Epithelial cell of prostate (primary cell): ENCODE data around the gene PTGFRN.

Source experiments
- DNase-seq: peaks from one replicate; pipeline ENCODE4 v3.0.0-alpha.2; 2011; ENCODE audit warnings: low read depth, low spot score
- H3K27ac ChIP-seq: fragments of 450-650 bp; 2 replicates; pipeline ENCODE4 v1.5.1; 2017; ENCODE audit warnings: mild to moderate bottlenecking

Gene PTGFRN

DNA sequence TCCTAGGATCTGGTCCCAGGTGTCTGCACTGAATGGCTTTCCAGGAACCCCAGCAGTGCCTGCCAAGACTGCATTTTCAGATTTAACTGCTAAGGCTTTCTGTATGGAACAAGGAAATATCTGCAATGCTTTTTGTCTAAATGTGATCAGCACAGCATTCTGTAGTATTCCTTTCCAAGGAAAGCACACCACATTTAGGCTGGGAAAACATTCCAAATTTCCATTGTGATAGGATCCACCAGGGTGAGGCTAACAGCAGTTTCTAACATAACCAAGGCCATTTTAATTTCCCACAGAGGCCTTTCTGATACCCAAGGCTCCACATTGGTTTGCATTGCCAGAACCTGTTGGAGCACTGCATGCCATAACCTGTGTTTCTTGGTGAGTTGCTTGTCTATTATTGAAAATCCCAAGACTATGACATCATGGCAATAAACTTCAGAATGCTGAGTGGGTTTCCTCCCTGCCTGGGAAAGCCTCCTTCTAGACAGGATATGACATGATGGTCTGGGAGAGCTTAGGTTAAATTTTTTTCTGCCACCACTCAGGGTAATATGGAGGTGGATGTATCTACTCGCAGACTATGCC is 23.3 kb upstream of the PTGFRN start:
- peak overlapping the region; percentile 90 for H3K27ac ChIP-seq
- DNase-seq = peak; percentile 98

DNA sequence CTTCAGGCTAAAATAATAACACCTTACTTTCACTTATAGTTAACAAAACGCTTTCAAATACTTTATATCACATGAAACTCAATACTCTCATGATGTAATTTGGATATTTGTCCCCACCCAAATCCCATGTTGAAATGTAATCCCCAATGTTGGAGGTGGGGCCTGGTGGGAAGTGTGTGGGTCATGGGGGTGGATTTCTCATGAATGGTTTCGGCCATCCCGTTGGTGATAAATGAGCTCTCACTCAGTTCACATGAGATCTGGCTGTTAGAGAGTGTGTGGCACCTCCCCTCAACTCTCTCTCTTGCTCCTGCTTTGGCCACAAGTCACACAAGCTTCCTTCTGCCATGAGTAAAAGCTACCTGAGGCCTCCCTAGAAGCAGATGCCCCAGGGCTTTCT is 22.5 kb upstream of the PTGFRN start:
- peak overlapping the region; percentile 90 for H3K27ac ChIP-seq
- DNase-seq = no peak

DNA sequence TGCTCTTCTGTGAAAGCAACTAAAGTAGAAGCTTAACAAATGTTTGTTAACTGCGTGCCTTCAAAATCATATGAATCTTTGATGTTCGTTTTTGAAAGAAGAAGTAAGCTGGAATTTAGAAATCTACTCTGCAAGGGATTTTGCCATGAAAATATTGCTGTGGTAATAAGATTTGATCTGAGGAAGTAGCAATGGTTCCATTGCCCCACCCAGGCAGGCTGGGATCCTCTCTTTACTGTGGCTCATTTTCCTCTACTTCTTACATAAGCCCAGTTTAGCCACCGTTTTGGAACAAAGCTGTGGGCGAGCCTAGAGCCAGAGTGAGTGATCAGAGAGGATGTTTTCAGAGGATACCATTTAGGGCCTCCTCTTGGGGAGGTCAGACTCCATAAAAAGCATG is 20.3 kb upstream of the PTGFRN start:
- no peak overlapping the region for H3K27ac ChIP-seq
- no peak for DNase-seq

DNA sequence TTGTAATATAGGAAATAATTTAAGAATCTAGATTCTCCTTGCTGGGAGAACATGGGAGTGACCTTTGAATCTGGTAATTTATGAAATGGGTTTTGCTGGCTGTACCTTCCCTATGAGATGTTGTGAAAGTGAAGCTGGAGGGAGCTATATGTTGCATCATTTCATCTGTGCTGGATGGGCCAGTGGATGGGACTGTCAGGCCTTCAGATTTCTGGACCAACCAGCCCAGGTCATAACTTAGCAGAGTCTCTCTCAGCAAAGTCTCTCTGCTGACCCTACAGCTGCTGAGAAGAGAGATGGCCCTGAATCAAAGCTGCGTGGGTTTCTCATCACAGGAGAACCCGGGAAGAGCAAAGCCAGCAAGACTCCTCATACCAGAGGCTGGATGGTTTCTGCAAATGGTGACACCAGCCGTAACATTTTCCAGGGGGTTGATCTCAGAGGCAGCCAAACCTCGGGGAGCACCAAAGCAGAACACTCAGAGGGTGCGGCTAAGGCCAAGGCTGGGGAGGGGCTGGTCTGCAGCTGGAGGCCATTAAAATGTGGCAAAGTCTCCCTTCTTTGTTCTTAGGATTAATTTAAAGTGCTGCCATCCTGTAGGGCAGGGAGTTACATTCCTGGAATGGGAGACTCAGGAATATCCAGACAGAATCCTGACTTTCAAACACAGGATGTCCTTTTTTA is 18.2 kb upstream of the PTGFRN start:
- no peak for DNase-seq

DNA sequence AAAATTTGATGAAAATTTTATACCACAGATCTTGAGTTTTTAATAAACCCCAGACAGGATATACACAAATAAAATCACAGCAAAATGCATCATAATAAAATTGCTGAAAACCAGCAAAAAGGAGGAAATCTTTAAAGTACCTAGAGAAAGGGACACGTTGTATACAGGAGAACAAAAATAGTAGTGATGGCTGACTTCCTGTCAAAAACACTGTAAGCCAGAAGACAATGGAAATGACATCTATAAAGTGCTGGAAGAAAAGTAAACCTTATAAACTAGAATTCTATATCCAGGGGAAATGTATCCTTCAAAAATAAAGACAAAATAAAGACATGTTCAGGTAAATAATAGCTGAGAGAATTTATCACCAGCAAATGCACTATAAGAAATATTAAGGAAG is 14.6 kb upstream of the PTGFRN start:
- H3K27ac ChIP-seq = no peak overlapping the region
- no peak for DNase-seq

More for the DNA sequence above, 18.2 kb upstream of the PTGFRN start:
- no peak overlapping the region for H3K27ac ChIP-seq

DNA sequence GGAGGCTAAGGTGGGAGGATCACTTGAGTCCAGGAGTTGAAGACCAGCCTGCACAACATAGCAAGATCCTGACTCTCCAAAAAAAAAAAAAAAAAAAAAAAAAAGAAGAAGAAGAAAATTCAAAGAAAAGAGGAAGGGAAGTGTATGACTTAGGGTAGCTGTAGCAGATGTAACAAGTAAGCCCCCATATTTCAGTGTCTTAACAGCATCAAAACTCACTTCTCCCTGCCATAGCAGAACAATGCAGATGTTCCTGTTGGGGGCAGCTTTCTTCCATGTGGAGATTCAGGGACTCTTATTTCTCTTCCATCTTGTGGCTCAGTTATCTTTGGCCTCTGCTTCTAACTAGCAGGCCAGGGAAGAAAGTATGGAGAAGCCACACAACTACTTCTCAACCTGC is 10.2 kb upstream of the PTGFRN start:
- no peak for DNase-seq
- H3K27ac ChIP-seq = no peak overlapping the region

DNA sequence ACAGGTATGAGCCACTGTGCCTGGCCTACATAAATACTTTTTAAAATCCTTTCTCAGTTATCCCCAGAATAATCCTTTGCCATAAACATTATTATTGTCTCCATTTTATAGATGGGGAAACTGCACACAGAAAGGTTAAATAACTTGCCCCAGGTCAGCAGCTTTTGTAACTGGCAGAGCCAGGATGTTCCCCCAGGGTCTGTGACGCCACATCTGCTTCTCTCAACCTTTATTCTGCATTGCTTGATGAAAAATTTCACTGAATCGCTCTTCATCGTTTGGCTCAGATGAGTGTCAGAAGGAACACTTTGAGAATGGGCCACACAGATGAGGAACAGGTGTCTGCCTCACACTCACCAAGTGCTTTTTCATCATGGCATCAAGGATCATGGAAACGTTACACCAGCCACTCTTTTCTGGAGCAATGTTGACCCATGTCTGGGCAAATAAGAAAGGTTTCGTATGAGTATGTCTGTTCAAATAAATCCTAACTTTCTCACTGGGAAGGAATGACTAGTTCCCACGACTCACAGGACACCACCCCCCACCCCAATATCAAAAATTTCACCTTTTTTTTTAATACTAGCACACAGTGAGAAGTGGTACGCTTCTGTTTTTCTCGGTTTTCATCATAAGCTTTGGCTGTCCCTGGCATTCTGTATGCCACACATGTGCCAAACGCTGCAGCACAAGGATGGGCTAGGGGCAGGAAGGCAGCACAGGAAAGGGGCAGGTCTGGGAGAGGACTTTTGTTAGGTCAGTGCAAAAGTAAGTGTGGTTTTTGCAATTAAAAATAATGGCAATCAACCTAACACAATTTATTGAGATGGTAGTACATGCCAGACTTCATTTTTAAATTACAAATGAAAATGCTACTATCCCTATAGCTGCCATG is 9.0 kb upstream of the PTGFRN start:
- DNase-seq = no peak
- no peak overlapping the region for H3K27ac ChIP-seq

DNA sequence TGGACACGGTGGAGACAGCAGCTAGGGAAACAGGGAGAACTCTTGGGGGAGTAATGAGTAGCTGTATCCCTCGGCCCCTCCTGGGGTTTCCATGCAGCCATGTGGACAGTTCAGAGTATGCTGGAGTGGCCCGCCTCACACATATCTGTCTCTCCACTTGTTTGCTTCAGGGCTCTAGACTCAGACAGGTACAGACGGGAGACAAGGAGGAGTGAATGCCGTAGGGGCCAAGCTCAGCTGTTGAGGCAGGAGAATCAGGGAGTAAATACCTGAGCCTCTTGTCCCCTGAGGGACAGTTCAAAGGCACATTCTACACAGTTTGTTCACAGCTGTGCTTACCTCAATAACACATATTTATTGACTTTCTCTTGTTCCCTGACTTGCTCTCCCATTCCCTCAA is 7.7 kb upstream of the PTGFRN start:
- DNase-seq = no peak
- H3K27ac ChIP-seq = peak overlapping the region; percentile 7

DNA sequence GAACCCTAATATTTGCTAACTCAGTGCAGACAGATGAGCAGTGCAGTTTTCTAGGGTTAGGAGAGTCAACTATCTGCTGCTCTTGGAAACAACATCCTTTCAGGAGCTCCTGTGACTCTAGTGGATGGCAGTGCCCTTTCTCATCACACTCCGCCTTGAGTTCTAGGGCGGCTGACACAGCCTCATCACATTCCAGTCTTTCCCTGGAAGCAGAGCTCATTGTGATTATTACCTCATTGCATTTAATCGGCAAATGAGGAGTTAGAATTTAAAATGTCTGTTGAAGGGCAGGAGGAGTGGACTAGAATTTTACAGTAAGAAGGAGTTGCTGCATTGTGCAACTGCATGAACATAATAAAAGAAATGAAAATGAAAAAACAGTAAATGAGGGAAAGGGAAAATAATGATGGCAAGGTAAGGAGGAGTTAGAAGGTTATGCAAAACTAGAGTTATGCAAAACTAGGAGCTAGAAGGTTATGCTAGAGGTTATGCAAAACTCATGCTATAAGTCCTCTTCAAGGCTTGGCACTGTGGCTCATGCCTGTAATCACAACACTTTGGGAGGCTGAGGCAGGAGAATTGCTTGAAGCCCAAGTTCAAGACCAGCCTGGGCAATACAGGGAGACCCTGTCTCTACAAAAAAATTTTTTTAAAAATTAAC is 6.9 kb upstream of the PTGFRN start:
- DNase-seq = no peak
- peak overlapping the region; percentile 7 for H3K27ac ChIP-seq

DNA sequence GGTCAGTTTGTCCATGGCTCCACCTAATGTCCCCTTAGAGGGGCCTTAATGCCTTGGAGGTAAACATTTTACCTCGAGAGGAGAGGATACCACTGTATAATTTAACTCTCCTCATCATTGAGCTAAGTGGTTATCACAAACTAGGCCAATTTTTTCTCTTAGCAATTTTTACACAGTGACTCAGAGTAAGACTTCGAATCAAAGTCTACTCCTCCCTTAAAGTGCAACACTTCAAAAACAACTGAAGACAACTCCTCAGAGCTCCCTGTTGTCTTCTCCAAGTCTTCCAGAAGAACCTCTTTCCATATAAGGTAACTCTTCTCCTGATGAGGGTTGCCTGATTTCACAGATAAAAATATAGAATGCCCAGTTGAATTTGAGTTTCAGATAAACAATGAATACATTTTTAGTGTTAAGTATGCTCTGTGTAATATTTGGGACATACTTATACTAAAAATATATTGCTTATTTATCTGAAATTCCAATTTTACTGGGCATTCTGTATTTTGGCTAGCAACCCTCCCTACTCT is 4.9 kb upstream of the PTGFRN start:
- H3K27ac ChIP-seq = peak overlapping the region; percentile 7
- DNase-seq = no peak

DNA sequence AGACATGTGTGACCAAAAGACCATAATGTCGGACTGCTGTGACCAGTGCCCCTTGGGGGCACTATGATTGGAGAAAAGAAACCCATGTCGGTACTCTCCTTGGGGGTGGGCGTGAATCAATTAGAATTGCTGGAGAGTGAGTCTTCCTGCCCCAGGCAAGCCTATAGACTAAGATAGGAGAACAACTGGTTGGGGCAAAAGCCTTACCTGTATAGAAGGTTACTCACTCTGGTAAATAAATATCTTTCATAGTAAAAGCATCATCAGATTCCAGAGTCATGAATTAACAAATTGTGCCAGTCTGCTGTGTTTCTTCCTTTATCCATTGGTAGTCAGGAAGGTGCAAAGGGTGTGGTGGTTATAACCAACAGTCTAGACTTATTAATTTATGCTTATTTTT is 2.9 kb upstream of the PTGFRN start:
- DNase-seq = peak; percentile 91
- H3K27ac ChIP-seq = peak overlapping the region; percentile 97

DNA sequence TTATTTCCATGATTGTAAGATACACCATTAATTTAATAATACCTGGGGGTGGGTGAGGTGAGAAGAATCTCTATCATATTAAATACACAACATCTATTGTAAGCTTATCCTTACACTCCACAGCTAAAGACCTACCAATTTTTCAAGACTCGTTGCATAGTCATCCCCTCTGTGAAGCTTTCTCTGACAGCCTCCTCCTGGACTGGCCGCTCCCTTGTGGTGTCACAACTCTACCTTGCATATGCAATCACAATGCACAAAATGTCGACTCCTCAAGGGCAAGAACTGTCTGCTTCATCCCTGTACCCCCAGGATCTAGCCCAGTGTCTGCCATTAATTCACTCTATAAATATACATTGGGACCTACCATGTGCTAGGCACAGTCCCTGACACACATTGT is 2.4 kb upstream of the PTGFRN start:
- peak; percentile 60 for DNase-seq
- peak overlapping the region; percentile 97 for H3K27ac ChIP-seq

DNA sequence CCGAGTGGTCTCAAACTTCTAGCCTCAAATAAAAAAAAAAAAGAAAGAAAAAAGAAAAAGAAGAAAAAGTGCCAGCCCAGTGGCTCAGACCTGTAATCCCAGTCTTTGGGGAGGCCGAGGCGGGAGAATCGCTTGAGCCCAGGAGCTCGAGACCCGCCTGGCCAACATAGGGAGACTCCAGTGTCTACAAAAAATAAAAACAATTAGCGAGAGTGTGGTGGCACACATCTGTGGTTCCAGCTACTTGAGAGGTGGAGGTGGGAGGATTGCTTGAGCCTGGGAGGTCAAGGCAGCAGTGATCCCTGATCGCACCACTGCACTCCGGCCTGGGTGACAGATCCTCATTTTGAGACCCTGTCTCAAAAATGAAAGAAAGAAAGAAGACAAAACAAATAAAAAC is 1.4 kb upstream of the PTGFRN start:
- no peak for DNase-seq
- H3K27ac ChIP-seq = peak overlapping the region; percentile 97

DNA sequence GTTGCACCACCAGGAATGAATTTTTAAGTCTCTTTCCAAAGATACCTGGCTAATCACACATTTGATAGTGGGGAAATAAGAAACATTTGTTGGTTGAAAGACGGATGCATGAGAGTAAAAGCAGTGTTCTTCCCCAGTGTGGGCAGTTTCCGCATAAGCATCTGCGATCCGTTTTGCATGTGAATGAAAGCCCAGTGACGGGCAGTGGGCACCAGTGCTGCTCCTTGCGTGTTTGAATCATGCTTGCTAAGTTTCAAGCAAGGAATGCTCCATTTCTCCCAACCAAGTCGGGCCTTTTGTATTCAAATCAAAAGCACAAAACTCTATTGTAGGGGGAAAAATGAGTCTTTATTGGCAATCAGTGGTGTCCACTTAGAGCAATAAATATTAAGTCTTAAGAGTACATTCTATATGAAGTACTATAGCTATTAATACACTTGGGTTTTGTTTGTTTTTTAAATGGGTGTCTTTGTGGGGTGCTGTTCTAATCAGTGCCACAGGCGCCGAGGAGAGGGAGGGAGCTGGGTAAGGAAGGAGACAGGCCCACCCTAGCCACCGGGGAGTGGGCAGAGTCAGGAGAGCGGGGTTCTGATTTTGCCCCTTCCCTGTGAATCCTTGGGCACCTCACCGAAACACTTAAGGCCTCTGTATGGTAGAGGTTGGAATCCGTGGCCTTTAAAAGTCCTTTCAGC is 750 bp upstream of the PTGFRN start:
- no peak for DNase-seq
- peak overlapping the region; percentile 78 for H3K27ac ChIP-seq

DNA sequence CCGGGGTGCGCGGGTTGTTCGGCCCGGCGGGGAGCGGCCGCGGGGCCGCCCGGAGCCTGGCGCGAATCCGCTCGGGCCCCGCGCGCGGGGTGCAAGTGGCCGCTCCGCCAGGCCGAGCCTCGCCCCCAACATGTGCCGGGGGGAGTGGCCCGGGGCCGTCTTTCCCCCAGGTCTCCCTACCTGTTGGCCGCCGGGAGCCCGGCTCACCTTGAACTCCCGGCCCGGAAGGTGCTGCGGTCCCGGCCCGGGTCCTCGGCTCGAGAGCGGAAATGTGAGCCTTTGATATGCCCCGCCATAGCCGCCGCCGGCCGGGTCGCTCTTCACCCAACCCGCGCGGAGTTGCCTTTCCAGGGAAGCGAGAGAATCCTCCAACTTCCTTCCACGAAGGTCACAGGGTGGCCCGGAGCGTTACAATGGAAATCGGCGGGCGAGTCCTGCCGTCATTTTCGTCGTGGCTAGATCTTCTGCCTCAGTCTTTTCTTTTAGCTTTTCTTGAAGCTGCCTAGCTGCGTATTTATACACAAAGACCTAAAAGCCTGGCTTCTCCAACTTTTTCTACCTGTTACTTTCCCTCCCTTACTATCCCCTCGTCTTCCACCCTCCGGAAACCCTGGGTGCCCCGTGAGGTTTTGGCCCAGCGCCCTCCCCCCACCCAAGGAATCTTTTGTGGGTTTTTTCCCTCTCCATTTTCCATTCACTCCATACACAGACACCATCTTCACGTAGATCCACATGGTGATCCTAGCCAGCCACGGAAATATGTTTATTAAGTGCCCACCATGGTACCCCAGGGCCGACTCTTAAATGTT is 867 bp downstream of the PTGFRN start:
- DNase-seq = no peak
- H3K27ac ChIP-seq = peak overlapping the region; percentile 78

DNA sequence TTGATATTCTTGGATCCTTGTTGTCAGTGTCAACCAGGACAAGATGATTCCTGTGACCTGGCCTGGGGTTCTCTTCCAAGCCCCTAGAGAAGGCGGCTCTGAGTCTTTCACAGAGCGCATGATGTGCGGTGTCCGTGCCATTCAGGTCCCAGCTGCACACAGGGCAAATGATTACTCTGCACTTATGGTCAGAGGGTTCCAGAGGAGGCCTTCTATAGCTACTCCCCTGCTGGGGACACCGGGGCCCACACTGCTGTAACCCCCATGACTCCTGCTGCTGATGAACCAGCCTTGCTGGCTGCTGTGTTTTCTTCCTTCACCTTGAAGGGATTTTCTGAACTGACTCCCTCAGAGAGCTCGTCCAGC is 1.5 kb downstream of the PTGFRN start:
- DNase-seq = no peak
- H3K27ac ChIP-seq = peak overlapping the region; percentile 78

DNA sequence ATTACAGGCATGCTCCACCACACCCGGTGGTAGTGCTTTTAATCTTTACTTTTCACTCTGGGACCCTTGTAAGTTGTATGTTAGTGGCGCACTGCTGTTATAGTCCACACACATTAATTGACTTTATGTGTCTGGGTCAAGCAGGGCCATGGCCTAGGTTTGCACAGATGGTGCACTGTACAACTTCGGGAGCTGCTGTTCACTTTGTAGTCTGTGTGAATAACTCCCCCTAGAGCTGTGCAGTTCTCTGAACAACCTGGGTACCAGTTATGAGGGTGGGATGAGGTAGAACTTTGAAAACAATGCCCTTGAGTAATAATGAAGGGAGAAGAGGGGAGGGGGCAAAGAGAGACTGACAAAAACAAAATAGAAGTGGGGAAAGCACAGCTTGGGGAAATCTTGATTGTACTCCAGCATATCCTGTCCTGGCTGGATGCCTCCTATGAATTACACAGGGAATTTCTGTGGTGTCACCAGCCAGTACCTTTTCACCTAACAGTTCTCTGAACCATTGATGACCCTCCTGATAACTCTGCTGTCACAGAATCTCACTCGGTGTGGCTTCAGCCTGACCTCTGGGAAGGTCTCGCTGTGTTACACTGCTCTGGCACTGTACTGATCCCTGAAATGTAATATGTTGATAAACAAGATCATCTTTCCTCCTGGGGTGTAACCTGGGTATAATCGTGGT is 2.2 kb downstream of the PTGFRN start:
- H3K27ac ChIP-seq = peak overlapping the region; percentile 78
- DNase-seq = no peak

DNA sequence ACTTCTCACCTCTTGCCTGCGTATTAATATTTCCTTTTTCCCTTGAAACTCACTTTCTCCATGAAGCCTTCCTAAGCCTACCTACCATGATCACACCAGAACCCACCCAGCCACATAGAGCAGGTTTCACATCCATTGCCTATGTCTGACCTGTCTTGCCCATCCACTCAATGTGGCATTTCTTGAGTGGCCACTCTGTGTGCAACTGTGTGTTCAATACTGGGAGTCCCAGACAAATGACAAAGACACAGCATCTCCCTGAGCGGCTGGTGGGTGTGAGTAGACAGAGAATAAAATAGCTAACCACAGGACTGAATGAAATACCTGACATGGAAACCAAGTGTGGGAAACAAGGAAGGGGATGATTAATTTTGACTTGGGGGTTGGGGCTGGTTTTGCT is 3.1 kb downstream of the PTGFRN start:
- no peak for DNase-seq
- H3K27ac ChIP-seq = no peak overlapping the region

DNA sequence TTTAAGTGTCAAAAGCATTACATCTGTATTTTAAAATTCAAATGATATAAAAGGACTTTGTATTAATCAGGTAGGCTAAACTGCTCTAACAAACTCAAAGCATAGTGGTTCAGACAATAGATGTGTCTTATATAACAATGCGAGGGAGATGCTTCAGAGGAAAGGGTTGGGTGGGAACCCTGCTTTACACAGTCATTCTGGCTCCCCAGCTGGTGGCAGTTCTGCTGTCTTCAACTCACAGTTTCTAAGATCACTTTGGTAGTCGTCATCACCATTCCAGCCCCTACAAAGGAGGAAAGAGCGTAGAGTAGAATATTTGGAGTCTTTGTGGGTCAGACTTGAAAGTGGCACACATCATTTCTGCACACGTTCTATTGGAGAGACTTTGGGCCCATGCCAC is 4.2 kb downstream of the PTGFRN start:
- no peak for DNase-seq
- H3K27ac ChIP-seq = no peak overlapping the region
